DOHH2 (cell line): Measurements from ENCODE around the gene NAT9.

Source experiments
- CTCF ChIP-seq: fragments of 200-600 bp; sonication (generic); IDR thresholded peaks from one replicate; pipeline ENCODE4 v1.5.1; 2014; ENCODE audit warnings: antibody characterized with exemption, mild to moderate bottlenecking, low read depth, low read length; ENCODE audit not compliant: poor library complexity, severe bottlenecking
- EZH2phosphoT487 ChIP-seq: fragments of 200-600 bp; sonication (generic); IDR thresholded peaks from 2 replicates; pipeline ENCODE4 v1.6.1; 2017; ENCODE audit warnings: borderline replicate concordance, mild to moderate bottlenecking, antibody characterized with exemption, low read length, moderate library complexity, mixed read lengths

GRCh38 chr17:74808714-74809430, 32.7 kb upstream of the NAT9 start:
- TF ChIP-seq CTCF = no peak
- no peak for TF ChIP-seq EZH2phosphoT487
